ENCODE measurements around the gene TADA3. TPM values are rescaled to one million over a fixed set of nuclear protein-coding genes. Genes with fewer than 3 reads are reported as not detected.

The TADA3 gene
- total and polyA plus RNA-seq, 2 of the 4 experiments (the other 2 are of a cell fraction) = 68.0 to 83.0 TPM

DNA sequence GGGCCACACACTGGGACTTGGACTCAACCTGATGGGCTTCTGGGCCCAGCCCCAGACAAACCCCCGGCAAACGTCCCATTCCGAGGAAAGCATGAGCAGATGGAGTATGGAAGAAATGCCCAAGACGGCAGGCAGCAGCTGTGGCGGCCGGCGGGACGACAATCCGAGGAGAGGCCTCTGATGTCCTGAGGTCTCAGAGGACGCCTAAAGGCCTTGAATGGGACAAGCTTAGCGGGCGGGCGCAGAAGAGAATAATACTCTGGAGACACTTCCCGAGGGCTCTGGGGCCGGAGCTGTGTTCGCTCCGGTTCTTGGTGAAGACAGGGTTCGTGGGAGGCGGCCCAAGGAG, 43.0 kb downstream of the TADA3 start:
- 0 out of 2 replicates have a peak overlapping the region, but pooled peaks have one; percentile 3 for H2BK20ac ChIP-seq (ENCODE audit: low read depth, low read length)
- intact Hi-C loops (cut with micrococcal nuclease) (loop anchor here (1.0 kb wide), 1 partner anchor 18 kb away; the partner anchor contains the start of gene BRPF1), in situ Hi-C loops (cut with MboI; ENCODE audit: low sequenced_read_pairs) (no loop called here), dilution Hi-C loops (cut with HindIII; ENCODE audit: low sequenced_read_pairs, unreplicated experiment) (no loop called here)
- H3K9me1 ChIP-seq (ENCODE audit: insufficient read depth, low read length) = peaks cover 17% of the 10 kb centered on the region
- H2AFZ ChIP-seq (replicated peaks; ENCODE audit: low read length, poor library complexity) = peak overlapping the region; percentile 99
- peak overlapping the region; percentile 73 for H4K91ac ChIP-seq (ENCODE audit: insufficient read depth, low read depth, low read length)
- H3K27me3 ChIP-seq (ENCODE audit: control insufficient read depth, insufficient read depth, low read length) = no peaks in the 10 kb centered on the region
- peak overlapping the region; percentile 74 for H3K4ac ChIP-seq (ENCODE audit: low read depth, low read length)
- peak overlapping the region; percentile 74 for H3K27ac ChIP-seq (ENCODE audit: insufficient read depth, low read length)
- peak overlapping the region; percentile 83 for H3K23ac ChIP-seq (ENCODE audit: low read depth, low read length)
- H3K36me3 ChIP-seq (ENCODE audit: control insufficient read depth, insufficient read depth, low read length) = peaks cover 41% of the 10 kb centered on the region
- H2BK15ac ChIP-seq (ENCODE audit: low read depth, low read length) = no peak overlapping the region
- H3K9me3 ChIP-seq (ENCODE audit: control insufficient read depth, insufficient read depth, low read length) = no peaks in the 10 kb centered on the region
- peak overlapping the region; percentile 65 for H3K14ac ChIP-seq (replicated peaks; ENCODE audit: low read depth, low read length)
- peak overlapping the region; percentile 45 for H2BK120ac ChIP-seq (ENCODE audit: low read depth, low read length)
- POLR2A ChIA-PET (ENCODE audit: unreplicated experiment) = interaction anchor here (1.6 kb wide), 1 partner anchor 17 kb away, joined by 5 read pairs; no protein-coding TSS in a partner anchor
- peak; percentile 18 for ATAC-seq (ENCODE audit: low read depth)
- no peak for DNase-seq
- H3K18ac ChIP-seq (ENCODE audit: low read depth, low read length) = peak overlapping the region; percentile 5; the same call in 1 of the 2 replicates
- H4K8ac ChIP-seq (ENCODE audit: low read depth in 2 of 2, low read length in 2 of 2) = peak overlapping the region; percentile 70 to 80
- H3K4me3 ChIP-seq (ENCODE audit: insufficient read depth, low read depth, low read length) = peak overlapping the region; percentile 38
- WGBS, 2 experiments (ENCODE audit: extremely low coverage in 2 of 2, insufficient read length in 1 of 2) = 2% methylated on average over 12 of the region's 19 CpGs; no CpG with 5 or more reads in 1 of the 2 experiments
- H4K20me1 ChIP-seq (ENCODE audit: insufficient read depth, low read length) = no peaks in the 10 kb centered on the region
- H3K79me1 ChIP-seq (ENCODE audit: low read depth in 1 of 2, low read length in 2 of 2) = peaks cover 17 to 42% of the 10 kb centered on the region in 2 experiments
- peak overlapping the region; percentile 51 for H3K9ac ChIP-seq (ENCODE audit: low read depth, low read length)
- TF ChIP-seq MAZ (IDR thresholded peaks at IDR 0.05; ENCODE audit: borderline replicate concordance, low read depth, low read length) (no peak), NFE2L2 (IDR thresholded peaks at IDR 0.05; ENCODE audit: low read depth, low read length) (no peak)
- BruUV-seq (replicated peaks) = no TSS peak
- CTCF ChIA-PET = interaction anchor here (1.9 kb wide), 1 partner anchor 33 kb away, joined by 4 read pairs; no protein-coding TSS in a partner anchor
- H2AK5ac ChIP-seq (ENCODE audit: low read depth, low read length) = peak overlapping the region; percentile 59
- H2AK9ac ChIP-seq (replicated peaks; ENCODE audit: low read depth, low read length, poor library complexity) = peak overlapping the region; percentile 91
- H3K4me2 ChIP-seq (ENCODE audit: low read depth, low read length) = peak overlapping the region; percentile 48
- H4K5ac ChIP-seq (ENCODE audit: low read depth, low read length) = peak overlapping the region; percentile 73
- peak overlapping the region; percentile 59 for H2BK5ac ChIP-seq (ENCODE audit: low read depth, low read length, poor library complexity, severe bottlenecking)
- peak overlapping the region; percentile 60; the same call in 1 of the 2 replicates for H3K56ac ChIP-seq (ENCODE audit: extremely low read depth, insufficient read depth, low read length)
- peaks cover 20% of the 10 kb centered on the region for H3K4me1 ChIP-seq (ENCODE audit: control insufficient read depth, insufficient read depth, low read length)

Measured in IMR-90 (cell line).